A549 (cell line): ENCODE results near the gene SLC9A9. TPM values are rescaled to one million over a fixed set of nuclear protein-coding genes. Genes with fewer than 3 reads are reported as not detected.

Experiments
- ATAC-seq, 2 experiments: fragments of 200-7000 bp in 1 of 2; fragments of >200 bp in 1 of 2; cut with Nextera tagmentation in 1 of 2; cut with Tn5 transposase in 1 of 2; 3 replicates each; pipeline versions ENCODE4 v1.8.0 to v1.9.1; 2018 to 2020; ENCODE audit warnings: mild to moderate bottlenecking in 1 of 2, moderate library complexity in 1 of 2
- CTCF ChIA-PET: fragments of 300-600 bp; sonication (Branson Sonifier 250); formaldehyde crosslinking; extraction: SDS; loops from one replicate; lab custom pipeline; 2021; ENCODE audit warnings: antibody characterized with exemption, inconsistent platforms; lab: Yijun Ruan, JAX
- POLR2A ChIA-PET: fragments of 350-600 bp; formaldehyde crosslinking; extraction: SDS; loops from one replicate; lab custom pipeline; 2021; ENCODE audit warnings: antibody characterized with exemption, inconsistent platforms; lab: Yijun Ruan, JAX
- DNase-seq, 2 experiments: peaks; one replicate each; pipeline versions ENCODE4 v3.0.0 to v3.0.0-alpha.2; 2011 to 2016; ENCODE audit warnings: low read depth in 1 of 2, low spot score in 1 of 2
- FAIRE-seq: peaks from 2 replicates; lab custom pipeline; 2011; peaks lifted over from hg19 to GRCh38; lab: Jason Lieb, UNC
- H3K27ac ChIP-seq, 2 experiments: fragments of >200 bp; sonication (Bioruptor Twin); formaldehyde crosslinking; 3 replicates each; pipeline ENCODE4 v1.5.1; 2016 to 2017
- H3K4me1 ChIP-seq: fragments of >200 bp; sonication (Bioruptor Twin); formaldehyde crosslinking; 3 replicates; pipeline ENCODE4 v1.6.1; 2016
- H3K4me2 ChIP-seq: fragments of >200 bp; sonication (Bioruptor Twin); formaldehyde crosslinking; 3 replicates; pipeline ENCODE4 v1.6.1; 2016
- H3K4me3 ChIP-seq: fragments of >200 bp; sonication (Bioruptor Twin); formaldehyde crosslinking; 3 replicates; pipeline ENCODE4 v1.5.1; 2016
- H3K9me3 ChIP-seq: fragments of >200 bp; sonication (Bioruptor Twin); formaldehyde crosslinking; 3 replicates; pipeline ENCODE4 v1.6.1; 2016
- CBX2 ChIP-seq: fragments of 200-600 bp; sonication (generic); IDR thresholded peaks from 2 replicates; pipeline ENCODE4 v1.6.1; 2016; ENCODE audit warnings: low read depth, mild to moderate bottlenecking, borderline replicate concordance
- CEBPB ChIP-seq, 2 experiments: fragments of >200 bp in 1 of 2; sonication (Bioruptor Twin) in 1 of 2; formaldehyde crosslinking in 1 of 2; IDR thresholded peaks; 2 replicates each; pipeline ENCODE4 v1.6.1; 2012 to 2016
- CHD4 ChIP-seq: fragments of 200-600 bp; sonication (generic); IDR thresholded peaks from 2 replicates; pipeline ENCODE4 v1.6.1; 2016; ENCODE audit warnings: antibody characterized with exemption, mild to moderate bottlenecking, borderline replicate concordance
- CTCF ChIP-seq: fragments of >200 bp; sonication (Bioruptor Twin); formaldehyde crosslinking; IDR thresholded peaks from 3 replicates; pipeline ENCODE4 v1.5.1; 2016
- E2F6 ChIP-seq: IDR thresholded peaks from 2 replicates; pipeline ENCODE4 v1.6.1; 2012; ENCODE audit warnings: low read depth, borderline replicate concordance
- ELK1 ChIP-seq: fragments of 150-350 bp; IDR thresholded peaks from 2 replicates; pipeline ENCODE4 v1.6.1; 2014; ENCODE audit warnings: low read depth, mild to moderate bottlenecking, low read length
- ESRRA ChIP-seq: fragments of 150-350 bp; IDR thresholded peaks from 2 replicates; pipeline ENCODE4 v1.6.1; 2014; ENCODE audit warnings: mild to moderate bottlenecking, low read length, borderline replicate concordance
- FOXS1 ChIP-seq: fragments of 250-450 bp; sonication (Bioruptor Pico); IDR thresholded peaks from 2 replicates; pipeline ENCODE4 v1.5.0; 2020; ENCODE audit warnings: mild to moderate bottlenecking, moderate library complexity
- GATA3 ChIP-seq: IDR thresholded peaks from 2 replicates; pipeline ENCODE4 v1.6.1; 2012; ENCODE audit warnings: borderline replicate concordance
- HDAC2 ChIP-seq: fragments of 200-600 bp; sonication (generic); IDR thresholded peaks from 2 replicates; pipeline ENCODE4 v1.6.1; 2016
- HMGXB4 ChIP-seq: fragments of 250-450 bp; sonication (Bioruptor Pico); IDR thresholded peaks from 2 replicates; pipeline ENCODE4 v1.5.0; 2021; ENCODE audit warnings: mild to moderate bottlenecking, moderate library complexity, borderline replicate concordance
- HOXB5 ChIP-seq: fragments of 250-450 bp; sonication (Bioruptor Pico); IDR thresholded peaks from 2 replicates; pipeline ENCODE4 v1.5.0; 2020; ENCODE audit warnings: mild to moderate bottlenecking, moderate library complexity
- JUN ChIP-seq, 2 experiments: fragments of >200 bp; sonication (Bioruptor Twin); formaldehyde crosslinking; IDR thresholded peaks; 2 replicates in 1 of 2; 3 replicates in 1 of 2; pipeline ENCODE4 v1.6.1; 2016 to 2017
- JUNB ChIP-seq: fragments of >200 bp; sonication (Bioruptor Twin); formaldehyde crosslinking; IDR thresholded peaks from 2 replicates; pipeline ENCODE4 v1.6.1; 2016
- KDM1A ChIP-seq: fragments of 200-600 bp; sonication (generic); IDR thresholded peaks from 2 replicates; pipeline ENCODE4 v1.6.1; 2016; ENCODE audit warnings: low read depth, mild to moderate bottlenecking
- MAFK ChIP-seq: fragments of 450-650 bp; IDR thresholded peaks from 2 replicates; pipeline ENCODE4 v1.6.1; 2014; ENCODE audit not compliant: partially characterized antibody
- MAZ ChIP-seq: fragments of 150-350 bp; IDR thresholded peaks from 2 replicates; pipeline ENCODE4 v1.6.1; 2014; ENCODE audit warnings: antibody characterized with exemption, low read depth, low read length, borderline replicate concordance
- MYC ChIP-seq: IDR thresholded peaks from 2 replicates; pipeline ENCODE4 v1.6.1; 2012; ENCODE audit warnings: mild to moderate bottlenecking, inconsistent platforms, low read length, improper control_type of control experiment, borderline replicate concordance
- NR3C1 ChIP-seq: fragments of >200 bp; sonication (Bioruptor Twin); formaldehyde crosslinking; IDR thresholded peaks from 3 replicates; pipeline ENCODE4 v1.6.1; 2017
- PBX3 ChIP-seq: IDR thresholded peaks from 2 replicates; pipeline ENCODE4 v1.6.1; 2012
- PHF8 ChIP-seq: fragments of 200-600 bp; sonication (generic); IDR thresholded peaks from 2 replicates; pipeline ENCODE4 v1.6.1; 2016; ENCODE audit warnings: low read depth, mild to moderate bottlenecking, antibody characterized with exemption, moderate library complexity, borderline replicate concordance
- RFX5 ChIP-seq: fragments of 450-650 bp; IDR thresholded peaks from 2 replicates; pipeline ENCODE4 v1.7.1; 2014; ENCODE audit warnings: antibody characterized with exemption, mild to moderate bottlenecking, moderate library complexity
- SREBF2 ChIP-seq: fragments of 450-650 bp; IDR thresholded peaks from 2 replicates; pipeline ENCODE4 v1.6.1; 2014; ENCODE audit warnings: mild to moderate bottlenecking, moderate library complexity
- TP53 ChIP-seq: fragments of 250-450 bp; sonication (Bioruptor Pico); IDR thresholded peaks from 2 replicates; pipeline ENCODE4 v1.5.0; 2021; ENCODE audit warnings: mild to moderate bottlenecking, moderate library complexity
- ZC3H11A ChIP-seq: fragments of 450-650 bp; IDR thresholded peaks from 2 replicates; pipeline ENCODE4 v1.6.1; 2014; ENCODE audit warnings: antibody characterized with exemption, mild to moderate bottlenecking
- ZFP36 ChIP-seq: fragments of 450-650 bp; IDR thresholded peaks from 2 replicates; pipeline ENCODE4 v1.6.1; 2014; ENCODE audit warnings: borderline replicate concordance; ENCODE audit not compliant: partially characterized antibody
- ZSCAN20 ChIP-seq: fragments of 250-450 bp; sonication (Bioruptor Pico); IDR thresholded peaks from 2 replicates; pipeline ENCODE4 v1.8.0; 2022; ENCODE audit warnings: mild to moderate bottlenecking, moderate library complexity
- WGBS: methylation state at CpG from one replicate; pipeline ENCODE4 v1.1.6; 2017; ENCODE audit errors: missing lambda C conversion rate; 5-methylcytosine and 5-hydroxymethylcytosine counted together
- polyA plus RNA-seq, 4 experiments: library from polyadenylated mRNA; depleted of rRNA in 3 of 4; stranded (reverse); fragments of >200 nt; fragmentation: RNase III in 1 of 4; extraction: RNeasy Plus Mini Kit Qiagen cat#74134 plus additional on column Dnase treatment in 1 of 4; gene quantifications; 2 replicates in 3 of 4; 3 replicates in 1 of 4; pipeline ENCODE4 v1.2.3, GENCODE V29; 2011 to 2017

Gene SLC9A9
- polyA plus RNA-seq, 2 of the 4 experiments (the other 2 are of a cell fraction), result 0.10 to 0.32 TPM

GRCh38 chr3:143822374-143822773 is 25.9 kb downstream of the SLC9A9 start (continued):
- TF ChIP-seq E2F6, result no peak
- TF ChIP-seq ZC3H11A, result no peak
- no peak for TF ChIP-seq HDAC2
- TF ChIP-seq JUN (IDR thresholded peaks at IDR 0.05), result no peak
- no peak for TF ChIP-seq FOXS1
- no peak for TF ChIP-seq CBX2
- TF ChIP-seq GATA3, result no peak

GRCh38 chr3:143821862-143822261 is 26.4 kb downstream of the SLC9A9 start:
- no peak for TF ChIP-seq PHF8
- no peak for TF ChIP-seq TP53 (CRISPR knock-in tag)
- TF ChIP-seq CEBPB (IDR thresholded peaks at IDR 0.05), result no peak
- no peak for TF ChIP-seq MAZ
- no peak for TF ChIP-seq KDM1A
- TF ChIP-seq CHD4, result no peak
- TF ChIP-seq GATA3, result no peak
- no peak for TF ChIP-seq CTCF
- no peak for TF ChIP-seq HMGXB4 (CRISPR knock-in tag)
- no peak for TF ChIP-seq ESRRA
- no peak for TF ChIP-seq RFX5
- TF ChIP-seq MYC, result no peak
- TF ChIP-seq, all 56 proteins: peak for 0
- POLR2A ChIA-PET, result no interaction called here
- no peak overlapping the region for H3K27ac ChIP-seq
- no peak overlapping the region for H3K4me2 ChIP-seq
- 11% methylated on average over 4 of the region's 4 CpGs for WGBS
- H3K4me1 ChIP-seq, result no peaks in the 10 kb centered on the region
- no peak for ATAC-seq
- H3K9me3 ChIP-seq, result no peaks in the 10 kb centered on the region
- no peak overlapping the region for H3K4me3 ChIP-seq
- no peak for DNase-seq
- no peak for FAIRE-seq
- CTCF ChIA-PET, result no interaction called here

- H3K27ac ChIP-seq, result no peak overlapping the region
- no peaks in the 10 kb centered on the region for H3K9me3 ChIP-seq
- no peak overlapping the region for H3K4me2 ChIP-seq
- no peak for ATAC-seq
- 36% methylated on average over 3 of the region's 3 CpGs for WGBS
- H3K4me3 ChIP-seq, result no peak overlapping the region
- no peak for DNase-seq
- no peaks in the 10 kb centered on the region for H3K4me1 ChIP-seq
- no peak for TF ChIP-seq ZFP36
- TF ChIP-seq MAFK, result no peak
- no peak for TF ChIP-seq HDAC2
- no peak for TF ChIP-seq GATA3
- no peak for TF ChIP-seq NR3C1
- TF ChIP-seq HOXB5, result no peak
- no peak for TF ChIP-seq ZSCAN20 (CRISPR knock-in tag)
- TF ChIP-seq JUNB, result no peak
- TF ChIP-seq PBX3, result no peak
- TF ChIP-seq MAZ, result no peak
- no peak for TF ChIP-seq ELK1
- no peak for TF ChIP-seq SREBF2
- CTCF ChIA-PET, result interaction anchor here (0.9 kb wide), 1 partner anchor 9 kb away, joined by 4 read pairs; no protein-coding TSS in a partner anchor
- FAIRE-seq, result no peak
- POLR2A ChIA-PET, result no interaction called here
Measured at GRCh38 chr3:143820466-143821221, 27.6 kb downstream of the SLC9A9 start.
